Lung microvascular endothelial cell (primary cell): ENCODE results near the gene ACACB. TPM values are rescaled to one million over a fixed set of nuclear protein-coding genes. Genes with fewer than 3 reads are reported as not detected.
"Not testable (repeated sequence)": the region's sequence is repeated elsewhere in the genome, so short reads cannot be mapped to it uniquely, and the experiment has no call there.

Source experiments
- DNase-seq, 2 donors: peaks; one replicate each; pipeline versions ENCODE4 v3.0.0 to v3.0.0-alpha.2; 2010; ENCODE audit warnings: low read depth in 2 of 2
- total RNA-seq: library from RNA; depleted of rRNA; stranded (reverse); fragments of >200 nt; gene quantifications from 2 replicates; pipeline ENCODE4 v1.2.1, GENCODE V29; 2014

ACACB gene
- total RNA-seq, 1 donor from 2014 or later: 3.4 TPM

DNA sequence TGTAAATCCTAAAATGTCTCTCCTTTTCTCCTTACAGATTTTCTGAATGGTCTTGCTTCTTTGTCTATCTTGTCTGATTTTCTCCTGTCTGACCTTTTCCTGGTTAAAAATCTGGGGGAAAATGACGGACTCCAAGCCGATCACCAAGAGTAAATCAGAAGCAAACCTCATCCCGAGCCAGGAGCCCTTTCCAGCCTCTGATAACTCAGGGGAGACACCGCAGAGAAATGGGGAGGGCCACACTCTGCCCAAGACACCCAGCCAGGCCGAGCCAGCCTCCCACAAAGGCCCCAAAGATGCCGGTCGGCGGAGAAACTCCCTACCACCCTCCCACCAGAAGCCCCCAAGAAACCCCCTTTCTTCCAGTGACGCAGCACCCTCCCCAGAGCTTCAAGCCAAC, 23.0 kb downstream of the ACACB start:
- DNase-seq: no peak

DNA sequence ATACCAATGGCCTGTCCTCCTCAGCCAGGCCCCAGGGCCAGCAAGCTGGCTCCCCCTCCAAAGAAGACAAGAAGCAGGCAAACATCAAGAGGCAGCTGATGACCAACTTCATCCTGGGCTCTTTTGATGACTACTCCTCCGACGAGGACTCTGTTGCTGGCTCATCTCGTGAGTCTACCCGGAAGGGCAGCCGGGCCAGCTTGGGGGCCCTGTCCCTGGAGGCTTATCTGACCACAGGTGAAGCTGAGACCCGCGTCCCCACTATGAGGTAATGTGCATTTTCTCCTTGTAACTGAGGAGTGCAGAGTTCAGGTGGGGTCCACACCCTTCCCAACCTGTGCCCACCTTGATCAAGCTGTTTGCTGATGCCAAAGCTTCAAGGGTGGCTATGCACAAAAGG, 23.4 kb downstream of the ACACB start:
- DNase-seq: no peak

DNA sequence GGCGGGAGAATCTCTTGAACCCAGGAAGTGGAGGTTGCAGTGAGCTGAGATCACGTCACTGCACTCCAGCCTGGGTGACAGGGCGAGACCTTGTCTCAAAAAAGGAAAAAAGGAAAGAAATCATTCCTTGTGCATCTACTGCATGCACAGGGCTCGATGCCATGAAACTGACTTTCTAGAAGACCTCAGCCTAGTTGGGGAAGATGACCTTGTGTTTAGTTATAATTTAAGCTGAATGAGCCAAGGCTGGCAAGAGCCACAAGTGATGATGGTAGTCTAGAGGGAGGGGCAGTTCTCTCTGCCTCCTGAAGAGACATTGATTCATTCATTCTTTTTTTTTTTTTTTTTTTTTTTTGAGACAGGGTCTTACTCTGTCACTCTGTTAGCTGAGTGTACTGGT, 24.2 kb downstream of the ACACB start:
- no peak for DNase-seq

DNA sequence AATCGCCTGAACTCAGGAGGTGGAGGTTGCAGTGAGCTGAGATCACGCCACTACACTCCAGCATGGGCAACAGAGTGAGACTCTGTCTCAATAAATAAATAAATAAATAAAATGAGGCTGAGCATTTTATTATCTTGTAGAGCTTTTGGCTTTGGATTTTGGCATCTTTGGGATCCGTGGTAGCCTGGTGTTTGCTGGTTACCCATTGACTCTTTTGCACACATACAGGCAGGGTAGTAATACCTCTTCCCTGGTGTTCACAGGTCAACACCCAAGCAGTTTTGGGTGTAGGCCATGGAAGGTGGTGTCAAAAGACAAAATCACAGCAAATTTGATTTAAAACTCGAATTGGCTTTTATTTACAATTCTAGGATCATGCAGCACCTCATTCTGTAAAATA, 27.8 kb downstream of the ACACB start:
- no peak for DNase-seq

DNA sequence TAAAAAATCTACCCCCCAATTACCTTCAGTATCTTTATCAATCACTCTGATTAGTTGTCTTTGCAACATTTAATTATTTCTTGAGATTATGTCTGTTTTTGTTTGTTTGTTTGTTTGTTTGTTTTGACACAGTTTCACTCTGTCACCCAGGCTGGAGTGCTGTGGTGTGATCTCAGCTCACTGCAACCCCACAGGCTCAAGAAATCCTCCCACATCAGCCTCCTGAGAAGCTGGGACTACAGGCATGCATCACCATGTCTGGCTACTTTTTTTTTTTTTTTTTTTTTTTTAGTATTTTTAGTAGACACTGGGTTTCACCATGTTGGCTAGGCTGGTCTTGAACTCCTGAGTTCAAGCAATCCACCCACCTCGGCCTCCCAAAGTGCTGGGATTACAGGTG, 30.7 kb downstream of the ACACB start:
- DNase-seq: not testable (repeated sequence)

DNA sequence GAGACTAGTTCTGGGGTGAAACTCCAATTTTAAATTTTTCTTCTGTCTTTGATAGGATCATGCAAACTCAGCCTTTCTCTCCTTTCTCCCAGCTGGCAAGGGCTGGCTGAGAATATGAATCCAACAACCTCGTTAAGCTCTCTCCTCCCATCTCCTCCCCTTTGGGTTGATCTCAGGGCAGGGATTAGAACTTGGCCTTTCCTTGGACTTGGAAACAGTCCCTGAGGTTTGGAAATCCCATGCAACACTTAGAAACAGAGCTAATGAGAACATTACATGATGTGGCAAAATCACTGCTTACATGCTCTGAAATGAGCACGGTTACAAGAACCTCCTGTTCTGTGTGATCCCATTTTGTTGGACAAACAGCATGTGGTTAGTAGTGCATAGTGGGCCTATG, 31.6 kb downstream of the ACACB start:
- no peak for DNase-seq

DNA sequence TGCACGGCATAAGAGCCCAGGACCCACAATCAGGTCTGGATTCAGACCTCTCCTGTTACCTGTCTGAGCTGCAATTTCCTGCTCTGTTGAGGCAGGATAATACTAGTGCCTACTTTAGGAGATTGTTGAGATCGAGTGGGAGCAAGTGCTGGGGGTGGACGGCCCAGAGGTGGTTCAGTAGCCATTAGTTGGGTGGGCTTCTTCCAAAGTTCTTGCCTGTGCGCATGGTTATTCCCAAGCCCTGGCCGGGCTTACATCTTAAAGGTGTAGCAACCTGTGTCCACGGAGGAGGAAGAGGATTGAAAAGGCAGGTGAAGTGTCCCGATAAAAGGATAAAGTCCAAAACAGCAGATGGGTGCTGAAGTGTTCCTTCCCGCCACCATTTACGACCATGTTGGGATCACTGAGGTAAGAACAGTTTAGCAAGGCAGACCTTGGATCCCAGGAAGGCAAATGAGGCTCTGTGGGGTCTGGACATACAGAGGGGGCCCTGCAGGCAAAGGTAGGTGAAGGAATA, 33.8 kb downstream of the ACACB start:
- DNase-seq: no peak

DNA sequence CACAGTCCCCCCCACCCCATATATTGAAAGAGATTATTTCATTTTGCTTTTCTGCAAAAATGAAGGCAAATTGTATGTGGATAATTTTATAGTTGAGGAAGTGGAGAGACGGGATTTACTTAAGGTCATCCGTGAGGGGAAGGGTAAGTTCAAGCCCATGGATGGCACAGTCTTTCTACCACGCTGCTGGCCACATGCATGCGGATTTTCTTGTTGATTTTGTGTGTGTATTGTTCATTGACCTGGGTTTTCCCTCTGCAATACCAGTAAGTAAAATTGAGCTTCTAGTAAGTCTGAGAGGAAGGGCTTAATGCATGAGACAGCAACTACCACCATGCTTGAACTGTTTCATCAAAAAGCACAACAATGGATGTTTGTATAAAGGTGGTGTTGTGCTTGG, 35.1 kb downstream of the ACACB start:
- DNase-seq: no peak

DNA sequence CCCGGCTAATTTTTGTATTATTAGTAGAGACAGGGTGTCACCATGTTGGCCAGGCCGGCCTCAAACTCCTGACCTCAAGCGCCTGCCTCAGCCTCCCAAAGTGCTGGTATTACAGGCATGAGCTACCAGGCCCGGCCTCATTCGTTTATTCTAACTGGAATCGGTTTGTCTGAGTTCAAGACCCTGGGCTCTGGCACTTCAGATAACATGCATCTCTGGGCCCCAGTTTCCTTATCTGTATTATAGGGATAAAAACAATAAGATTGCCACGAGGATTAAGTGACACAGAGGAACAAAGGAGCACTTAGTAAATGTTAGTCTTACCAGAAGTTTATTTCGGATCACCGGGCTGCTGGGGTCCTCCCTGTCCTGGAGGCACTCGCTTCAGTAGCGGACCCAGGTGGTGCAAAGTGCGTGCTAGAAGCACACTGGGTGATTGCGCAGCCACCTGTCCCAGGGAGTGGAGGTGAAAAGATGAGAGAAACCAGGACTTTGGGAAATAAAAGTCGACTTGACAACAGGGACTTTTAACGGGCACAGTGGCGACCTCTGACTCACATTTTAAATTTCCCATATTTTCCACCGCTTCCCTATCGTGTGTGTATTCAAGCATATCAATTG, 37.5 kb downstream of the ACACB start:
- no peak for DNase-seq

DNA sequence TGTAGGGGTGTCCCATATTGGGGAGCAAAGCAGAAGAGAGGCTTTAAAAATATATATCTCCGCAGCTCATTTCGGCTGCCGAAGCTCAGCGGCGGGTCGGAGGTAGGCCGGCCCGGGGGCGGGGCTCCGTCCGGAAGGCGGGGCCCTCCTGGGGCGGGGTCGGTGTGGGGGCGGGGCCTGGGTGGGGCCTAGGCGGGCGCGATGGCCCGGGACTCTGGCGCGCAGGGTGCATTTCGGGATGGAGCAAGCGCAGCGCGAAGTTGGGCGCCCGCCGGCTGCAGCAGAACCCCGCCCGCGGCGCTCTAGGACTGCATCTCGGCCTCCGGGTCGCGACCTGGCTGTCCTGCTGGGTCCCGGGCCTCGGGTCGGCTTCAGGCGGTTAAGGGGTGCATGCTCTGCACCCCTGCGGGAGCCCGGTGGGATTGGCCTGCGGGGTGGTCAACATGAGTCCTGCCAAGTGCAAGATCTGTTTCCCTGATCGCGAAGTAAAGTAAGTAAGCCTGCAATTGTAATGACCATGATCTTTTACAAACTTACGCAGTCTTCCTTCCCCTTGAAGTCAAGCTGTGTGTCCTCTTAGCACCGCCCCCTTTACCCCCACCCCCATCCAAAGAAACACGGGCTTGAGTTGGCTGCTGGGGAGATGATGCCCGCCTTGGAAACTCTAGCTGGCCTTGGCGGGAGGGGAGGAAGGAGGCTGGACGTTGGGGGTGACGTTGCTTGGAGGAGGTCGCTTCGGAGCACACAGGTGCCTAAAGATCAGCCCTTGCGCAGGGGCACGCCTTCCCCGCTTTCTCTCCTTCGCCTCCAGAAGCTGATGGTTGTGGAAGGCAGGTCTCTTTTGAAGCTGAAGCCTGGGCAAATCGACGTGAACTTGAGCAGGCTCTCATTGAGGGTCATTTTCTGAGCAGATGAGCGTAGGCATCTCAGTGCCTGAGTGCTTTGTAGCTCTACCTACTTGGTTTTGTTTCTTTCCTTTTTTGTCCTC, 38.4 kb downstream of the ACACB start:
- peak; percentile 55 to 62 for DNase-seq

DNA sequence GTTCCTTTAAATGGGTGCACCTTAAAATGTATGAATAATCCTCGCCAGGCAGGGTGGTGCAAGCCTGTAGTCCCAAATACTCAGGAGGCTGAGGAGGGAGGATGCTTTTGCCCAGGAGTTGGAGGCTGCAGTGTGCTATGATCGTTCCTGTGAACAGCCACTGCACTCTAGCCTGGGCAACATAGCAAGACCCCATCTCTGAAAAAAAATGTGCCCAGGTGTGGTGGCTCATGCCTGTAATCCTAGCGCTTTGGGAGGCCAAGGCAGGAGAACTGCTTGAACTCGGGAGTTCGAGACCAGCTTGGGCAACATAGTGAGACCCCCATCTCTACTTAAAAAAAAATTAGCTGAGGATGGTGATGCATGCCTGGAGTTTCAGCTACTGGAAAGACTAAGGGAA, 39.6 kb downstream of the ACACB start:
- no peak for DNase-seq

DNA sequence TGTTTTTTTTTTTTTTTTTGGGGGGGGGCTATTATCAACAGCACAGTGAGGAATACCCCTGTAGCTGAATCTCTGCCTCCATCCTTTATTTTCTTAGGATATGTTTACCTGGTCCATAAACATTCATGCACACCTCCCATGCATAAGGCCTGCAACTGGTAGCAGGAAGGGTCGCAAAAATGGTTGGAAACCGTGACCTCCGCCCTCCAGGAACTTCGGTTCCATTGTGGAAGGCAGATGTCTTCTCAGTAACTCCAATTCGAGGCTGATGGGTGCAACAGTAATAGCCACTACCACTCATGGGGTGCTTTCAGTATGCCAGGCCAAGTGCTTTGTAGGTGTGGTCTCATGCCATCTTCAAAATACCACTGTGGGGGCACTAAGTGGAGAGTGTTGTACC, 40.2 kb downstream of the ACACB start:
- DNase-seq: no peak

DNA sequence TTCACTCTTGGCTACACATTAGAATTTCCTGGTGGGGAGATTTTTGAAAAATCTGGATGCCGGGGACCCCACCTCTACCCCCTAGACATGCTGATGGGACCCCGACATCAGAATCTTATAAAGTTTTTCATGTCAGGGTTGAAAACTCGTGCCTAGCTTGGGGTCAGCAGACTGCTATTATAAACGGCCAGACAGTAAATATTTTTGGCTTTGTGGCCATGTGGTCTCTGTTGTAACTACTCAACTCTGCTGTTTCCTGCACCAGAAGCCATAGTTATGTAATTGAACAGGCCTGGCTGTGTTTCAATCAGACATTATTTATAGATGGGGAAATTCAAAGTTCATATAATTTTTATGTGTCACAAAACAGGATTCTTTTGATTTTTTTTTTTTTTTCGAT, 41.6 kb downstream of the ACACB start:
- DNase-seq: peak in 1 of 2 donors; percentile 60

DNA sequence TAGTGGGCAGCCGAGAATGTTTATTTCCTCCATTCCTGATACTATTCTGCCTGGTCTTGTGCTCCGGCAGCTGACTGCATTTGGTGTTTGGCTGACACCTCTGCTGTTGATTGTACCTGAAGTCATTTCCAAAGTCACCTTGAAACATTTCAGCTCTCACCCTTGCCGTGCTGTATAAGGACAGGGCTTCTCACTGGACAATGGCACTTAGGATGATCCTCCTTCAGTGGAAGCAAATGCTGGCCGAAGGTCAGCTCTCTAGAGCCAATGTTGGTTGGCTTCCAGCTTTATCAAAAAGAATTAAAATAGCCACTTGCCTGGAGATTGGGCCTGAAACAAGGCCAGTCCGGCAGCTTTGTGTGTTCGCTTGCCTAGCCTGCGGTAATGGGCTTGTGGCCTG, 44.0 kb downstream of the ACACB start:
- DNase-seq: no peak

DNA sequence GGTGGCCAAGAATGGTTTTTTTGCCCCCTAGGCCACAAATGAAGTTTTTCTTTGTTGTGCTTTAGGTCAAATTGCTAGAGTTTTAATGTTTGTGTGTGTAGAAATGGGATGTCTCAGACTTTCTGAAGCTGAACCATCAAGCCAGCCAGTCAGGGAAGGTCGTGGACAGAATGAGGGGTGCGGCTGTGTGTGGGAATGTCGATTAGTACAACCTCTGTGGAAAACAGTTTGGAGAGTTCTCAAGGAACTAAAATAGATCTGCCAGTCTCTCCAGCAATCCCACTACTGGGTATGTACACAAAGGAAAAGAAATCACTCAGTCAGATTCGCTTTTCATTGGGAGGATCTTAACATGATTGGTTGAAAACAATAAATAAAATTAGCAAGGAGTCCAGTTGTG, 44.5 kb downstream of the ACACB start:
- no peak for DNase-seq

DNA sequence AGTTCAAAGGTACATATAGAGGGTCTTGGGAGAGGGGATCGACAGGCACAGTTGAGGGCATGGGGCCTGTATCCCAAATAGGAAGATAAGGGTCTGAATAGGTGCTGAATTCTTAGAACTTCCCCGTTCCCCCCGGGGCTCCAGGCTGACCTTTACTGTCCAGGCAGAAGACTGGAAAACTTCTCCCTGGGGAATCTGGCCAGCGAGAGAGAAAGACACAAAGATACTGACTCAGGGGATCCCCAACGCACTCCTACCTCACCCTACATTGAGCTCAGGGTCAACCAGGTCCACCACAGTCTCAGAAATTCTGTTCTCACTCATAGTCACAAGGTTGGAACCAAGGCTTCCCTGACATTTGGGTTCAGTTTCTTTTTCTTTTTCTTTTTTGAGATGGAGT, 46.2 kb downstream of the ACACB start:
- no peak for DNase-seq

DNA sequence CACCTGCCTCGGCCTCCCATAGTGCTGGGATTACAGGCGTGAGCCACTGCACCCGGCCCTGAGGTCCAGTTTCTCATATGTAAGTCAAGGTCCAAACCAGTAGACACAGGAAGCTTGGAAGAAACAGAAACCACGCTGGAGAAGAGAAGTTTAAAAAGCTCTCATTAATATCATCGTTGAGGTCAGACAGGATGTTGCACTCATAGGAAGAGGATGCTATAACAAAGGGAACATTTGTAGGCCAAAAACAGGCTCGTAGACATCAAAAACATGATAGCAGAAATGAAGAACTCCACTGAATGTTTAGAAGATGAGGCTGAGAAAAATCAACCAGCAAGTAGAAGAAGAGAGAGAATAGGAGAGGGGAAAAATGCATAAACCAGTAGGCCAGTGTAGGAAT, 46.8 kb downstream of the ACACB start:
- DNase-seq: peak; percentile 37 to 52

DNA sequence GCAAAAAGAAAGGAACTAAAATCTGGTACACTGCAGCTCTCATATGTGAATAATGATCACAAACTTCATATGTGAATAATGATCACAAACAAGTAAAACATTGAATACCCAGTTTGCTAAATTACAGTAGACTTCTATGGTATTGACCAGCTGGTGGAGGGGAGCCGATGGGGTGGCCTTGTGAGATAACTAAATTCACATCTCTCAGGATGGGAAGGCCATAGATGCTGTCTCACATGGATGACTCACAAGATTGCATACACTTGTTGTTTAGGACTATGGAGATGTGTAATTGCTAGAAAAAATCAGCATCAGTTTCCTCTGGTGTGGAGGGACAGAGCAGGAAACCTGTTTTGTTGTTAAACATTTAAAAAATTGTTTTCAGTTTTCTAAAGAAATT, 49.2 kb downstream of the ACACB start:
- peak in 1 of 2 donors; percentile 25 for DNase-seq

DNA sequence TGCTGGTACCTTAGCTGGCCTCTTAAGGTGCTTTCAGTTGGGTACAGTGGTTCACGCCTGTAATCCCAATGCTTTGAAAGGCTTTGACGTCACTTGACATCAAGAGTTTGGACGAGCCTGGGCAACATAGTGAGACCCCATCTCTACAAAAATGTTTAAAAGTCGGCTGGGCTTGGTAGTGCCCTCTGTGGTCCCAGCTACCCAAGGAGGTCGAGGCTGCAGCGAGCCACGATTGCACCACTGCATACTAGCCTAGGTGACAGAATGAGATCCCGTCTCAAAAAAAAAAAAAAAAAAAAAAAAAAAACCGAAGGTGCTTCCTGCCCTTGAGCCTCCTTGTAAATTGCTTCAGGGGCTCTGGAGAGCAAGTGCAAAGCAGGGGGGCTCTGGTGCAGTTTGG, 50.0 kb downstream of the ACACB start:
- no peak for DNase-seq

DNA sequence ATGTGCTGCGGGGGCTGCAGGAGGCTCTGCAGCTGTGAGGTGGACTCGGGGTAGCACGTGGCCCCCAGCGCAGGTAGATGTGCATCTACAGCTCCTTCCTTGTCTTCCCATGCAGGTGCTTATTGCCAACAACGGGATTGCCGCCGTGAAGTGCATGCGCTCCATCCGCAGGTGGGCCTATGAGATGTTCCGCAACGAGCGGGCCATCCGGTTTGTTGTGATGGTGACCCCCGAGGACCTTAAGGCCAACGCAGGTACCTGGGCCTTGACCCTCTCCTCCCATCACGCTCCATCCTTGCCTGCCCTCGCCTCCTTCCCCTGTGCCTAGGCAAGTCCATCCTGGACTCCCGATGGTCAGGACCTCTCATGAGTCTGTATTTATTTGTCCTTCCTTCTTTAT, 51.4 kb downstream of the ACACB start:
- DNase-seq: no peak

DNA sequence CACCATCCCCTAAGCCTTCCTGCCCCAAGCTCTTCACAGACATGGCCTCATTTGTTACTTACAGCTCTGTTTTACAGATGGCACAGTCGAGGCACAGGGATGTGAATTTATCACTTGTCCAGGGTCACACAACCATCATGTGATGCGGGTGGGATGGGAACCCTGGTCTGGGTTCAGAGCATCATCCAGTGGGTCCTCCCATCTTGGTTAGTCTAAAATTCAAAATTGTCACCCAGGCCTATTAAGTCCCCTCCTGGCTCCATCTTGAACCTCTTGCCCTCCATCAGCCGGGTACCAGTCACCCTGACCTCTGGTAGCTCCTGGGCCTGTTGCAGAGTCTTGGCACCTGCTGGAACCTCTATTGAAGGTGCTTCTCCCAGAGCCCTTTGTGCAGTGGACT, 52.9 kb downstream of the ACACB start:
- no peak for DNase-seq

DNA sequence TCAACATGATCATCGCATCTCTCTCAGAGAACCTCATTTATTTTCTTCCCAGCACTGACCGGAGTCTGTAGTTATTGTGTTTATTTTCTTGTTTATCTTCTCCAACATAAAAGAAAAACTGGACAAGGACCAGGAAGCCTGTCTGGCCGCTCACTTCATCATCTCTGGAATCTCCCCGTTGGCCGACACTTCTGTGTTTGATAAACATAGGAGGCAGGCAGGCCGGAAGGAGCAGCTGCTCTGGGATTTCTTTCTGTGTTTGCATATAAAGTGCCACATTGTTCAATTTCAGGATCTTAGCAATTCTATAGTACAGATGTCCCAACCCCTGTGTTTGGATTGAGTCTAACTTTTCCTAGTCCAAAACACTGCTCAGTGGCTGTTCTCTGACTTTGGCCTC, 53.3 kb downstream of the ACACB start:
- peak in 1 of 2 donors; percentile 20 for DNase-seq

DNA sequence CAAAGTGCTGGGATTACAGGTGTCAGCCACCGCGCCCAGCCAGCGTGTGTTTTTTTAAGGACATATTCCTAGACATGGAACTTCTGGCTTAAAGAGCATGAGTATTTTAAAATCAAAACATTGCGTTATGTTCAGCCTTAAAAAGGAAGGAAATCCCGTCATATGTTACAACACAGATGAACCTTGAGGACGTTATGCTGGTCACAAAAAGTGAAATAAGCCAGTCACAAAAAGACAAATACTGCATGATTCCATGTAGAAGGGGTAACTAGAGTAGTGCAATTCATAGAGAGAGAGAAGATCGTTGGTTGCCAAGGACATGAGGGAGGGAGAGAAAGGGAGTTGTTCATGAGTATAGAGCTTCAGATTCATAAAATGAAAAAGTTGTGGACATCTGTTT, 53.9 kb downstream of the ACACB start:
- DNase-seq: peak in 1 of 2 donors; percentile 41
